NCI-H69 (cell line): ENCODE measurements around the gene MNT.
A peak's percentile ranks its signal among the peaks of the same experiment; 100 is the strongest.

Experiments
- DNase-seq: peaks from one replicate; lab custom pipeline; 2025; lab: John Stamatoyannopoulos, UW

MNT gene

DNA sequence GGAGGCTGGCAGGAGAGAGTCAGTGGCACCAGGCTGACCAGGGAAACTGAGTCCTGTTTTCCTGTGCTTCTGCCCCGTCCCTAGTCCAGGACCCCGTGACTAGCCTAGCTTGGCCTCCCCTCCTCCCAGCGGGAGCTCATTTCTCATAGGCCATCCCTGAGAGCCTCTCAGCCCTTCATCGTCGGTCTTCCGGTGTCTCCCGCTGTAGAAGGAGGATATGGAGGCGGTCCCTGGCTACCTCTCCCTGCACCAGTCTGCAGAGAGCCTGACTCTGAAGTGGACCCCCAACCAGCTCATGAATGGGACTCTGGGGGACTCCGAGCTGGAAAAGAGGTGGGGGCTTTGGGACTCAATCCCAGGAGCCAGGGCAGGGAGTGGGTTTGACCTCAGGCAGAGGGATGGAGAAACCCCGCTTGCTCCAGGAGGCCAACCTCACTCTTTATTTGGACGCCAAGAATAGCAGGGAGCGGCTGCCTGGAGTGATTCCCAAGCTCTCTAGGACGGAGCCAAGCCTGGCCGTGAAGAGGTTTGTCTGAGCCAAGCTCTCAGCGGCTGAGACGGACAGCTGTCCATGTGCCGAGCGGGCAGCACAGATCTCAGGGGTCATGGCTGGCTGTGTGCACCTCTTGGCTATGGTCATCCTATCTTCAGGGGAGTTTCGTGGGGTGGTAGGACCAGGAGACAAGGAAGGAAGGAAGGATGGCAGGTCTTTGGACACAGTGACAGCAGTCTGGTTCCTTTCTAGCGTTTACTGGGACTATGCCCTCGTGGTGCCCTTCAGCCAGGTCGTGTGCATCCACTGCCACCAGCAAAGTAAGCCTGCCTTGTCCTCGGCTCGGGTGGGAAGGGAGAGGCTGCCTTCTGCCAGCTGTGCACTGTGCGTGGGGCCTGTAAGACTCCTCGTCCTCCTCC lies 36.8 kb downstream of the MNT start:
- DNase-seq, result no peak

DNA sequence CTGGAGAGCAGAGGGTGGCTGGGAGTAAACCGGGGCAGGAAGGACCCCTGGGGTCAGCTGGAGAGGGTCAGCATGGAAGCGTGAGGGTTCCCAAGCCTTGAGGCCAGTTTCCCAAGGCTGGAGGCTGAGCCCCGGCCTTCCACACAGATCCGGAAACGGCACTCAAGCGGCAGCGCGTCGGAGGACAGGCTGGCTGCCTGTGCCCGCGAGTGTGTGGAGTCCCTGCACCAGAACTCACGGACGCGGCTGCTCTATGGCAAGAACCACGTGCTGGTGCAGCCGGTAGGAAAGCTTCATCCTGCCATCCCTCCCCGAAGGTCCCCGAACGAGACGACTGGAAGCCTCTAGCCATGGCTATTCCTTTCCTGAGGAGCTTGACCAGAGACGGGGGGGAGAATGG lies 37.5 kb downstream of the MNT start:
- DNase-seq, result no peak

DNA sequence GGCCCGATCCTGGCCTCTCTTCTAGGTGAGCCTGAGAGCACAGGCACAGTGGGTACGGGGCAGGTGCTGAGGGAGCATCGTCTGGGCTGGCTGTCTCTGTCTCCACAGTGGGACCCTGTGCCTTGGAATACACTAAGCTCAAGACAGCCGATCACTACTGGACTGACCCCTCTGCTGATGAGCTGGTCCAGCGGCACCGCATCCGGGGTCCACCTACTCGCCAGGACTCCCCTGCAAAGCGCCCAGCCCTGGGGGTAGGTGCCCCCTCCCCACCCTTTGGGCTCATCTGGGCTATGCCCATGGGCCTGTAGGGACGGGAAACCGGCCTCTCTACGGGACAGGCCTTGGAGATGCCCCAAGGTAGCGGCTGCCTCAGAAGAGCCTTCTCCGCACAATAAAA lies 38.0 kb downstream of the MNT start:
- DNase-seq, result no peak

GRCh38 chr17:2362416-2362815 lies 38.4 kb downstream of the MNT start:
- DNase-seq, result no peak

DNA sequence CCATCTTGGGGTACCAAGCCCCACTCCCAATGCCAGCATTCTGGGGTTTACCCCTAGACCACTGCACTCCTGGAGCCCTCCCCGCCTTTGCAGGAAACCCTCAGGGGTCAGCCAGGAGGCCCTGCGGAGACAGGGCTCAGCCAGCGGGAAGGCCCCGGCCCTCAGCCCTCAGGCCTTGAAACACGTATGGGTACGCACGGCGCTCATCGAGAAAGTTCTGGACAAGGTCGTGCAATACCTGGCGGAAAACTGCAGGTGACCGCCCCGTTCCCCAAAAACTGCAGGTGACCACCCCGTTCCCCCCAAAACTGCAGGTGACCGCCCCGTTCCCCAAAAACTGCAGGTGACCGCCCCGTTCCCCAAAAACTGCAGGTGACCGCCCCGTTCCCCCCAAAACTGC lies 38.8 kb downstream of the MNT start:
- no peak for DNase-seq

DNA sequence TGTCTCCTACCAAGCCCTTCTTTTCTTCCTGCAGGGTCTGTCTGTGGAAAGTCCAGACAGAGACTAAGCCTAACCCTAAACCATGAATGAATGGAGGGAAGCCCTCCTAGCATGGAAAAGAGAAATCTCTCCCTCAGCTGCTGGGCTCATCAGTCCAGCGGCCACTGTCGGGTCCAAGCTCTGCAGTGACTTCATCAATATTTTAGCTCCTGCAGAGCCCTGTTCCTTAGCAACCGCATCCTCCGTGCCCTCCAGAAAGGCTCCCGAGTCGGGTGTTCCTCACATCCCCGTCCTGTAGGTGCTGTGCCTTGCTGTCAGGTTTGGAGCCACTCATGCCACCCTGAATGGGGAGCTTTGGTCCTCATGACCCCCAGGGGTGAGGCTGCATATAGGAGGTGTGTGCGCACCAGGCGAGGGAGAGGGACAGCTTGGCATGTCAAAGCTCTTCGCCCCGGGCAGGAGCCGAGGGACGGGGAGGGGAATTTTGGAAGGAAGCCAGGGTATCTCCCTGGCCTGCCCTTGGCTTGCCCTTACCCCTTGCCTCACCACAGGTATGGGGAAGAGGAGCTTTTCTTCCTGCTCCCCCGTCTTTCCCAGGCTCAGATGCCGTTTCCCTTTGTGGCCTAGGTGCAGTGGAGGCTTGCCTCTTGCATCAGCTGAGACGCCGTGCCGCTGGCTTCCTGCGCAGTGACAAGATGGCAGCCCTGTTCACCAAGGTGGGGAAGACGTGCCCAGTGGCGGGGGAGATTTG lies 39.7 kb downstream of the MNT start:
- DNase-seq, result no peak

DNA sequence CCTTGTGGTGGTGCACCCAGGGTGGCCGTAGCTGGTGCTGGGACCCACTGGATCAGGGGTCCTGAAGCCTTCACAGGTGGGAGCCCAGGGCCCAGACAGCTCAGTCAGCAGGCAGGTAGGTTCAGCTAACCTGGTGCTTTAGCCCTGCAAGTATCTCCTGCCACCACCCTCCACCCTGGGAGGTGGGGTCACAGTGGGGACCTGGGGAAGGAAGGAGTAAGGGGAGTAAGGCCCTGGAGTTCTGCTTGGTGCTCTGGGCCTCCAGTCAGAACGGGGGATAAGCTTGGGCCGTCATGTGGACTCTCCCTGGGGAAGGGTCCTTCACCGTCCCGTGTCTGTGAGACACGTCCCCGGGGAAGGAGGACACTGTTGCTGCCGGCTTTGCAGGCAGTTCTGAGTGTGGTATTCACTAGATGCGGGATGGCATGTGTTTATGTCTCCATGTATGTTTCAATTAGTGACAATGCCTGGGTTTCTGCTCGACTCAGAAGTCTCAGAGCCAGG lies 42.9 kb downstream of the MNT start:
- DNase-seq, result no peak

GRCh38 chr17:2357237-2357636 lies 43.6 kb downstream of the MNT start:
- no peak for DNase-seq

DNA sequence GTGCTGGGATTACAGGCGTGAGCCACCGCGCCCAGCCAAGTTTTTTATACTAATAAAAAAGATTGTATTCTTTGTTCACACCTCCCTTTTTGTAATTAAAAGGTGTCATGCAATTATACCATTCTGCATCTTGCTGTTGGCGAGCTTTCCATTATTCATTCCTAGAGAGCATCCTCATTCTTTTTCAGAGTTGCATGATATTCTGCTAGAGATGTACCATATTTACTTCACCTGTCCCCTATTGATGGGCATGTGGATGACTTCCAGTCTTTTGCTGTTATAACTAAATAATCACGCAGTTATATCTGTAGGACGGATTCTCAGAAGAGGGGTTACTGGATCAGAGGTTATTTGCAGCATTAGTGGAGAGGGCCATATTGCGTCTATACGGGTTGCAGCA lies 46.5 kb downstream of the MNT start:
- no peak for DNase-seq

DNA sequence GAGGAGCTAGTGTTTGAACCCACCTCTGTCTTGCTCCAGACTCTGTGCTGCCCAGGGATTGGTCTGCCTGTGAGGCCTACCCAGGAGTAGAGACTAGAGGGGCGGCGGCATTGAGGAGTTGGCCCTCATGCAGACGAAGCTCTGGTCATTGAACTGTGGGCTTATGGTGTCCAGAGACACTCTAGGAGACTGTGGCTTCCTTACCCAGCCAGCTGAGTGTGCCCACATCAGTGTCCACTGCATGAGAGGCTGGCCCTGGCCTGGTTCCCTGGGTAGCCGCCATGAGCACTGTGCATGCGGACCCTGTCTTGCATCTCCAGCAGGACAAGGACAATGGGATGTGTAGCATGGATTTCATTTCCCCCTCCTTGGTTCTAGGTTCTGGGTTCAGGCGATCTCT lies 49.6 kb downstream of the MNT start:
- no peak for DNase-seq

DNA sequence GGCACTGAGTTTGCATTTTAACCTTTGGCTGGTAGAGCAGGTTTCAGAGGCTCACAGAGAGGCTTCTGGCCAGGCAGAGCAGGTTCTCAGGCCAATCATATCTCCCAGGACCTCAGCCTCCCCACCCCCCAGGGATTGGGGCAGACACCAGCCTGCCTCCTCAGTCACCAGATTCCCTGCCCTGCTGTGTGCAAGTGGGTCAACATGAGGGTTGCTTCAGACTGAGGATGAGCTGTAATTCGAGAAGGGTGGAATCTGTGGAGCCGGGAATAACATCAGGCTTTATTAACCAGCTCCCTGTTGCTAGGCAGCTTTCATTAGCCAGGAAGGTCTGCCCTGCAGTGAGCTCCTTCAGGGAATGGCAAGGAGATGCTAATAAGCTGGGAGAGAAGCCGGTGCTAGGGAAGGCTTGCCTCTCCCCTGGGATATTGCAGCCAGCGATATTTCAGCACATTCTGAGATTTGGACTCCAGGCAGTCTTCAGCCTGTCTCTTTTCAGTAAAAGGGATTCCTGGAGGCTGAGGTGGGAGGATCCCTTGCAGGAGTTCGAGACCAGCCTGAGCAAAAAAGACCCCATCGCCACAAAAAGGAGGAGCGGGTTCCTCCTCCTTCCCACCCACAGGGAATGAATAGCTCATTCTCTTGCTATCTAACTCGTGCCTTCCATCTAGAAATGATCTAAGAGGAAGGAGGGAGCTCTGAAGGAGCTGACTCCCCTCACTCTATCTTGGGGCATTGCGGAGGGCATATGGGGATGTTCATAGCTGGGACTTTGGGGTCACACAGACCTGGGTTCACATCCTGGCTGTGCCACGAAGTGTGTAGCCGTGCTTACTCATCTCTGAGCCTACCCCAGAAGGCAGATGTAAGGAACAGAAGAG lies 52.8 kb downstream of the MNT start:
- peak; percentile 93 for DNase-seq

- DNase-seq, result no peak
Measured at GRCh38 chr17:2346475-2346874, 54.4 kb downstream of the MNT start.

- DNase-seq, result no peak
Measured at GRCh38 chr17:2344528-2344927, 56.3 kb downstream of the MNT start.

- DNase-seq, result no peak
Measured at GRCh38 chr17:2343421-2343820, 57.4 kb downstream of the MNT start.

- DNase-seq, result no peak
Measured at GRCh38 chr17:2338315-2338657, 62.6 kb downstream of the MNT start.

DNA sequence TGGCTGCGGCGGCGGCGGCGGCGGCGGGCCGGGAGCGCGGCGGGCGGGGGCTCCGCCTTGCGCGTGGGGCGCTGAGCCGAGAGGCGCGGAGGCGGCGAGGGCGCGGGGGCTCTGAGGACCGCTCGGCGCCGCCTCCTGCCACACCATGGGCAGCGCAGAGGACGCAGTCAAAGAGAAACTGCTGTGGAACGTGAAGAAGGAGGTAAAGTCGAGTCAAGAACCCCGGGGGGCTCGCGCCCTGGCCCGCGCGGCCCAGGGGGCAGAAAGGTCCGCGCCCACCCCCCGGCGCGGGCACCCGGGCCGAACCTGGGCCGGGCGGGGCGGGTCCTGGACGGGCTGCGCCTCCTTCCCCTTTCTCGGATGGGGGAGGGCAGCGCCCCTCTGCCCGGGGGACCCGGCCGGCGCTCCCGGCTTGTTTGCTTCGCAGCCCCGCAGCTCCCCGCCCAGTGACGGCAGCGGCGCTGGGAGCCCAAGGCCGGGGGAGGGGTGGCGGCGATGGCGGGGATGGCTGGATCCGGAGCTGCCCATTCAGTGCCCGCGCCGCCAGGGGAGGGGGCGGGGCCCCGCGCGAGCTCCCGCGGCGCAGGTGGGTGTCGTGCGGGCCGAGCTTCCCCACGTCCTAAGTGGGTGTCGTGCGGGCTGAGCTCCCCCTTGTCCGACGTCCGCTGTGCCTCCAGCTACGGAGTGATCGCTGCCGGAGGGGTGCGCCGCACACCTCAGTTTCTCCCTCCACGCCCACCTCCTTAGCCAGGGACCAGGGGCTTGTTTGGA lies 63.1 kb downstream of the MNT start:
- DNase-seq, result peak; percentile 63

DNA sequence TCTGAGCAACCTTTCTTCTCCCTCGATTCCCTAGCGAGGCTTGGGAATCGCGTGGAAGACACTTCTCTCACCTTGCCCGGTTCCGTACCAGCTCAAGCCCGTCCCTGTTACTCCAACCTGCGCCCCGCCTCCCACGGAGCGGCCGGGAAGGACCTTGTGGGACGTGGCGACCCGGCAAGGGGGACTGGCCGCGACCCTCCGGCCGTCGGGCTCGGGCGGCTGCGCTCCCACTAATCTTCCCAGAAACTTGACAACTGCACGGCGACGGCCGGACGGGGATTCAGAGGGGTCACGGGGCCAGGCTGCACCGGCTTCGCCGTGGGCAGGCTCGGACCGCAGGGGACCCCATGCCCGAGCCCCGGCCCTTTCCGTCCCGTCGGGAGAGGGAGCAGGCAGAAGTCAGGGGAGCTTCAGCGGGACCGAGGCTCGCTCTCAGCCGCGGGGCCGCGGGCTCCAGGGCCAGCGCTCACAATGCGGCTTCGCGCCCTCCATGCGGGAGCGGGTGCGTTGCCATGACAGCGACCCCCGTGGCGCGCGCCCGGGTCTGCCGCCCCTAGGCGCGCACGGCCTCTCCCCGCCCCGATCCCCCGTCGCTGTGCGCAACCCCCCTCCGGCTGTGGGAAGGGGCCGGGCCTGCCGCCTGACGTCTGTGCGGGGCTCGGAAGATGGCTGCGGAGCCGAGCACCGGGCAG lies 63.9 kb downstream of the MNT start, which contains the start of gene SGSM2:
Gene SGSM2 (plus strand): TSS at position 650 of the 692 bp plus-strand sequence. CDS start 188 bp downstream, outside the sequence.
- DNase-seq, result peak; percentile 81

DNA sequence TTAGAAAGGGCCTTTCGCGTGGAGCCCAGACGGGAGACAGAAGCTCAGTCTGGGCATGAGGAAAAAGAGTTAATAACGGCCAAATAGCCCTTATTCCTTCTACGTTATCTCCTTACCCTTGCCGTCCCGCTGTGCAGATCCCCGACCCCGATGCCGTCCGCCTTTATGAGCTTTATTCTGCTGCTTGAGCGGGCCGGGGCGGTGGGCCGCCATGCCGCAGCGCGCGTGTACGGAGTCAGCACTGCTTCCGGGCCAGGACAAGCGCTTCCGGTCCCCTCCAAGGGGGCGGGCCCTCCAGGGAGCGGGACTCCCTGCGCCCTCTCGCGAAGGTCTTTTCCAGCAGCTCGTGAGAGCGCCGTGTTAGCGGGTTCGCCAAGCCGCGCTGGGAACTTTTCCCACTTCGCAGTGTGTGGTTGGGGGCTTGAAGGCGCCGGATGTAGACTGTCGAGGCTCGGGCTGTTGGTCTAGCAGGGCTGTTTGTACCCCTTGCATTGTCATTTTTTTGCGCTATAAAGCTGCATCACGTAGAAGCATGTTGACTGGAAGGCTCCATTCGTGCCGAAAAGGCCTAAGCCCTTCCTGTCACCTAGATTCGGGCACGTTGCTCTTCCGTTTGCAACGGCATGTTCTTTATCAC lies 64.5 kb downstream of the MNT start, which contains the start of gene TSR1:
Gene TSR1 (minus strand): TSS at position 243 of the 637 bp plus-strand sequence. CDS start 30 bp downstream, at position 213.
- DNase-seq, result peak; percentile 92

DNA sequence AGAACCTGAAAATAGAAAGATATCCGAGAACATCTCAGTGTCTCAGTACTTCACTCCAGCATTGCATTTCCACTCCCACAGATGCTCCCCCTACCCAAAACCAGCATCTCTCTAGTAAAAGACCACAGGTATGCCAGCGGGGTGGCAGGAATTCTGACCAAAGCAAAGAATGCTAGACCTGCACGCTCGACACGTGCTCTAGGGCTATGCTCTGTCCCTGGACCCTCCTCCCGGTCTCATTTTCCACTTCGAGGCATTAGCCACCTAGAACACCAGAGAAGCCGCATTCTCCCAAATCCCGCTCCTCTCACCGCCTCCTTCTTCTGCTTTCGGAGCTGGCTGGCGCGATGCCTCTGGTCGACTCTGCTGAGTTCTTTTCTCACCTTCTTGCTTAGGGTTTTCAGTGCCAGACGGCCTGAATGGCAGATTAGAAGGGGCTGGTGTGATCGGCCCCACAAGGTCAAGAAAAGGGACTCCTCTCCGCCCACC lies 65.1 kb downstream of the MNT start:
- no peak for DNase-seq
